Measurements from ENCODE around the gene BPIFB6. TPM values are rescaled to one million over a fixed set of nuclear protein-coding genes. Genes with fewer than 3 reads are reported as not detected.

BPIFB6 gene
- polyA plus RNA-seq, 3 donors = not detected

DNA sequence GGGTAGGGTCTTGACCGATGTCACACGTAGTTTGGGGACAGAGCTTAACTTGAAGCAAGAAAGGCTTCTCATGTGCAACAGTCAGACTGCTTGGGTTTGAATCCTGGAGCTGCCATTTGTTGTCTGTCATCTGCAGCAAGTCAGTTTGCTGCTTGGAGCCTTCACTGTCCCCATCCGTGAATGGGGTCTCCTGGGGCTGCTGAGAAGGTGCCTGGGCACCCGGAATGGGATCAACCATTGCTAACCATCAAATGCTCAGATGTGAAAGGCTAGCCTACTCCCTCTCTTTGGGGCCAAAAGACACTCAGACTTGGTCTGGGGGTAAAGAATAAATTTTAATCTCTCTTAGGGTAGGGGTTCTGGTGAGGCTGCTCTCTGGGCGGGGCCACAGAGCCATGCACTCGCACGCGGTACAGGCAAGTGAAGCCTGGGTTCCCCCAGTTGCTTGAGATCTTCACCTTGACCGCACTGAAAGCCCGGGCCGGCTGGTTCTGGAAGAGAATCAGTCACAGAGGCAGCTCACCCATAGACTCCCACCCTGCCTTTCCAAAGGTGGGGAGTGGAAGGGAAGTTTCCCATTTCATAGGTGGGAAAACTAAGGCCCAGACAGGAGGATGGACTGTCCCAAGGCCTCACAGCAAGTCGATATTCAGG lies 47.9 kb upstream of the BPIFB6 start:
- H3K36me3 Mint-ChIP-seq = no peaks in the 10 kb centered on the region
- no peak for DNase-seq
- 100% methylated on average over 3 of the region's 12 CpGs for WGBS (ENCODE audit: insufficient coverage)

DNA sequence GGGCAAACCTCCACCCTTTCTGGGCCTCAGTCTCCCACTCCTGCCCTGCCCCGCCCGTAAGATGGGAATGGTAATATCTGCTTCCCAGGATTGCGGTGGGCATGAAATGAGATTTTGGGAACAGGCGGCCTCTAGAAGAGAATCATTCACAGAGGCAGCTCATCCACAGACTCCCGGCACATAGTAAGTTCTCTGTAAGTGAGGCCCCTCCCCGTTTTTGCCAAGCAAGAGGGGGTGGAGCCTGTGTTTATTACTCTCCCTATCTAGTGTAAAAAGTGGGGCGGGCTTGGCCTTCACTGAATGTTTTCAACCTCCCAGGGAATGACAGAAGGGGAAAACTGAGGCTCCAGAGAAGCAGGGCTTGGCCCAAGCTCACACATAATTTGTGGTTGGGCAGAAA lies 47.3 kb upstream of the BPIFB6 start:
- DNase-seq = no peak
- H3K27ac Mint-ChIP-seq = no peak overlapping the region

More for the DNA sequence above, 47.9 kb upstream of the BPIFB6 start:
- no peaks in the 10 kb centered on the region for H3K4me1 Mint-ChIP-seq
- no peaks in the 10 kb centered on the region for H3K36me3 ChIP-seq (replicated peaks in 1 of 2; ENCODE audit: control insufficient read depth in 1 of 2, insufficient read depth in 2 of 2, low read length in 2 of 2)
- H4K20me1 ChIP-seq (ENCODE audit: insufficient read depth, low read length) = no peaks in the 10 kb centered on the region
- intact Hi-C loops (cut with micrococcal nuclease) = no loop called here
- no peaks in the 10 kb centered on the region for H3K27me3 ChIP-seq (ENCODE audit: control insufficient read depth in 2 of 2, insufficient read depth in 2 of 2, low read length in 2 of 2)
- no peaks in the 10 kb centered on the region for H3K9me3 ChIP-seq (replicated peaks in 1 of 2; ENCODE audit: control insufficient read depth in 1 of 2, insufficient read depth in 1 of 2, low read length in 2 of 2)
- H3K4me1 ChIP-seq (ENCODE audit: control insufficient read depth in 1 of 2, insufficient read depth in 2 of 2, low read length in 2 of 2) = no peaks in the 10 kb centered on the region
- TF ChIP-seq, protein P1, sequence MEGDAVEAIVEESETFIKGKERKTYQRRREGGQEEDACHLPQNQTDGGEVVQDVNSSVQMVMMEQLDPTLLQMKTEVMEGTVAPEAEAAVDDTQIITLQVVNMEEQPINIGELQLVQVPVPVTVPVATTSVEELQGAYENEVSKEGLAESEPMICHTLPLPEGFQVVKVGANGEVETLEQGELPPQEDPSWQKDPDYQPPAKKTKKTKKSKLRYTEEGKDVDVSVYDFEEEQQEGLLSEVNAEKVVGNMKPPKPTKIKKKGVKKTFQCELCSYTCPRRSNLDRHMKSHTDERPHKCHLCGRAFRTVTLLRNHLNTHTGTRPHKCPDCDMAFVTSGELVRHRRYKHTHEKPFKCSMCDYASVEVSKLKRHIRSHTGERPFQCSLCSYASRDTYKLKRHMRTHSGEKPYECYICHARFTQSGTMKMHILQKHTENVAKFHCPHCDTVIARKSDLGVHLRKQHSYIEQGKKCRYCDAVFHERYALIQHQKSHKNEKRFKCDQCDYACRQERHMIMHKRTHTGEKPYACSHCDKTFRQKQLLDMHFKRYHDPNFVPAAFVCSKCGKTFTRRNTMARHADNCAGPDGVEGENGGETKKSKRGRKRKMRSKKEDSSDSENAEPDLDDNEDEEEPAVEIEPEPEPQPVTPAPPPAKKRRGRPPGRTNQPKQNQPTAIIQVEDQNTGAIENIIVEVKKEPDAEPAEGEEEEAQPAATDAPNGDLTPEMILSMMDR (IDR thresholded peaks at IDR 0.05) = no peak
- H3K9ac ChIP-seq (ENCODE audit: insufficient read depth, low read length, poor library complexity, severe bottlenecking) = no peak overlapping the region
- H3K27ac Mint-ChIP-seq = peak overlapping the region in 1 of 7 donors; percentile 42
- no peak overlapping the region for H3K4me2 ChIP-seq (replicated peaks; ENCODE audit: extremely low read depth, low read length, poor library complexity, severe bottlenecking)
- no peaks in the 10 kb centered on the region for H3K79me2 ChIP-seq (ENCODE audit: insufficient read depth, low read length)
- peaks cover 0 to 3% (median 1%) of the 10 kb centered on the region in 3 donors for H3K27me3 Mint-ChIP-seq (ENCODE audit: low read depth in 3 of 3)
- no peak overlapping the region for H3K4me3 Mint-ChIP-seq
- H3K9me3 Mint-ChIP-seq = no peaks in the 10 kb centered on the region
- no peak overlapping the region for H3K27ac ChIP-seq (ENCODE audit: low read depth in 1 of 2, low read length in 2 of 2)
- no peak overlapping the region for H3K4me3 ChIP-seq (replicated peaks in 1 of 3; ENCODE audit: low read depth in 2 of 3, low read length in 3 of 3)
- no peak overlapping the region for H2AFZ ChIP-seq (ENCODE audit: insufficient read depth, low read depth, low read length, poor library complexity, severe bottlenecking)

More for the DNA sequence above, 47.3 kb upstream of the BPIFB6 start:
- intact Hi-C loops (cut with micrococcal nuclease) = no loop called here
- no peaks in the 10 kb centered on the region for H3K4me1 Mint-ChIP-seq
- WGBS (ENCODE audit: insufficient coverage) = no CpG with 5 or more reads among the region's 7 CpGs
- no peaks in the 10 kb centered on the region for H3K36me3 ChIP-seq (replicated peaks in 1 of 2; ENCODE audit: control insufficient read depth in 1 of 2, insufficient read depth in 2 of 2, low read length in 2 of 2)
- no peaks in the 10 kb centered on the region for H3K79me2 ChIP-seq (ENCODE audit: insufficient read depth, low read length)
- H3K27ac ChIP-seq (ENCODE audit: low read depth in 1 of 2, low read length in 2 of 2) = no peak overlapping the region
- no peaks in the 10 kb centered on the region for H3K9me3 ChIP-seq (replicated peaks in 1 of 2; ENCODE audit: control insufficient read depth in 1 of 2, insufficient read depth in 1 of 2, low read length in 2 of 2)
- TF ChIP-seq, protein P1 (IDR thresholded peaks at IDR 0.05) = no peak
- H3K4me3 ChIP-seq (replicated peaks in 1 of 3; ENCODE audit: low read depth in 2 of 3, low read length in 3 of 3) = no peak overlapping the region
- no peaks in the 10 kb centered on the region for H4K20me1 ChIP-seq (ENCODE audit: insufficient read depth, low read length)
- no peaks in the 10 kb centered on the region for H3K4me1 ChIP-seq (ENCODE audit: control insufficient read depth in 1 of 2, insufficient read depth in 2 of 2, low read length in 2 of 2)
- H3K9ac ChIP-seq (ENCODE audit: insufficient read depth, low read length, poor library complexity, severe bottlenecking) = no peak overlapping the region
- H3K4me3 Mint-ChIP-seq = no peak overlapping the region
- H2AFZ ChIP-seq (ENCODE audit: insufficient read depth, low read depth, low read length, poor library complexity, severe bottlenecking) = no peak overlapping the region
- no peak overlapping the region for H3K4me2 ChIP-seq (replicated peaks; ENCODE audit: extremely low read depth, low read length, poor library complexity, severe bottlenecking)
- H3K36me3 Mint-ChIP-seq = no peaks in the 10 kb centered on the region
- no peaks in the 10 kb centered on the region for H3K9me3 Mint-ChIP-seq
- no peaks in the 10 kb centered on the region for H3K27me3 ChIP-seq (ENCODE audit: control insufficient read depth in 2 of 2, insufficient read depth in 2 of 2, low read length in 2 of 2)
- H3K27me3 Mint-ChIP-seq (ENCODE audit: low read depth in 3 of 3) = peaks cover 0 to 3% (median 1%) of the 10 kb centered on the region in 3 donors

Measured in CD14-positive monocyte (primary cell).